Type B pancreatic cell (in vitro differentiated cells): ENCODE results near the gene EYS. TPM values are rescaled to one million over a fixed set of nuclear protein-coding genes. Genes with fewer than 3 reads are reported as not detected.

Experiments used
- DNase-seq: peaks from one replicate; pipeline ENCODE4 v3.0.0; 2021; ENCODE audit warnings: mixed read lengths; ENCODE audit not compliant: unreplicated experiment; ENCODE audit errors: extremely low spot score
- H3K27ac Mint-ChIP-seq: 2 replicates; pipeline ENCODE4 v1.8.0; 2021; ENCODE audit warnings: mild to moderate bottlenecking, mixed read lengths
- H3K27me3 Mint-ChIP-seq: 2 replicates; pipeline ENCODE4 v1.8.0; 2021; ENCODE audit warnings: mixed read lengths
- H3K36me3 Mint-ChIP-seq: 2 replicates; pipeline ENCODE4 v1.8.0; 2021; ENCODE audit warnings: mixed read lengths
- H3K4me1 Mint-ChIP-seq: one replicate; pipeline ENCODE4 v1.8.0; 2021; ENCODE audit warnings: mixed read lengths; ENCODE audit not compliant: unreplicated experiment
- H3K4me3 Mint-ChIP-seq: 2 replicates; pipeline ENCODE4 v1.8.0; 2021; ENCODE audit warnings: mild to moderate bottlenecking, mixed read lengths
- H3K9me3 Mint-ChIP-seq: 2 replicates; pipeline ENCODE4 v1.8.0; 2021; ENCODE audit warnings: mixed read lengths
- total RNA-seq: library from RNA; stranded (reverse); gene quantifications from 2 replicates; pipeline ENCODE4 v1.2.1, GENCODE V29; 2021; ENCODE audit warnings: low replicate concordance
- TF ChIP-seq, protein P1 (sequence below): fragments of 200-600 bp; sonication (generic); conservative IDR thresholded peaks from 2 replicates; pipeline ENCODE4 v1.5.0; 2021; ENCODE audit warnings: antibody characterized with exemption, mild to moderate bottlenecking

Gene EYS
- total RNA-seq, 1 donor from 2014 or later, result 1.5 TPM

DNA sequence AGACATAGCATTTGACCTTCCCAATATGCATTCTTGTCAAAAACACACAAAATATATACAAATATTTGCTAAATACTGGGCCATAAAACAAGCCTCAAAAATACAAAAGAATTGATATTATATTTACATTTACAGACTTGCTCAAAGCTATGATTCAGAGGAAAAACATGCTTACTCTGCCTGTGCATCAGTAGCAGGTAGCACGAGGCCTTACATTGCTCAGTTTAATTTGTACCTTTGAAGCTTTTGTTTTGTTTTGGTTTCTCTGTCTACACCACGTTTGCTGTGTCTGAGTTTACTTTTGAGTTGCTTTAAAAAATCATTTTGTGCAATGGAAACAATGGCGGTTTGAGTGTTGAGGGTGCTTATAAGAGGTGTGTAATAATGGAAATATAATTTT, 1972.1 kb downstream of the EYS start:
- no peaks in the 10 kb centered on the region for H3K27me3 Mint-ChIP-seq
- no peak overlapping the region for H3K27ac Mint-ChIP-seq
- TF ChIP-seq, protein P1, sequence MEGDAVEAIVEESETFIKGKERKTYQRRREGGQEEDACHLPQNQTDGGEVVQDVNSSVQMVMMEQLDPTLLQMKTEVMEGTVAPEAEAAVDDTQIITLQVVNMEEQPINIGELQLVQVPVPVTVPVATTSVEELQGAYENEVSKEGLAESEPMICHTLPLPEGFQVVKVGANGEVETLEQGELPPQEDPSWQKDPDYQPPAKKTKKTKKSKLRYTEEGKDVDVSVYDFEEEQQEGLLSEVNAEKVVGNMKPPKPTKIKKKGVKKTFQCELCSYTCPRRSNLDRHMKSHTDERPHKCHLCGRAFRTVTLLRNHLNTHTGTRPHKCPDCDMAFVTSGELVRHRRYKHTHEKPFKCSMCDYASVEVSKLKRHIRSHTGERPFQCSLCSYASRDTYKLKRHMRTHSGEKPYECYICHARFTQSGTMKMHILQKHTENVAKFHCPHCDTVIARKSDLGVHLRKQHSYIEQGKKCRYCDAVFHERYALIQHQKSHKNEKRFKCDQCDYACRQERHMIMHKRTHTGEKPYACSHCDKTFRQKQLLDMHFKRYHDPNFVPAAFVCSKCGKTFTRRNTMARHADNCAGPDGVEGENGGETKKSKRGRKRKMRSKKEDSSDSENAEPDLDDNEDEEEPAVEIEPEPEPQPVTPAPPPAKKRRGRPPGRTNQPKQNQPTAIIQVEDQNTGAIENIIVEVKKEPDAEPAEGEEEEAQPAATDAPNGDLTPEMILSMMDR, result no peak
- no peaks in the 10 kb centered on the region for H3K36me3 Mint-ChIP-seq
- peaks cover 7% of the 10 kb centered on the region for H3K9me3 Mint-ChIP-seq
- H3K4me3 Mint-ChIP-seq, result no peak overlapping the region
- no peak for DNase-seq
- no peaks in the 10 kb centered on the region for H3K4me1 Mint-ChIP-seq

DNA sequence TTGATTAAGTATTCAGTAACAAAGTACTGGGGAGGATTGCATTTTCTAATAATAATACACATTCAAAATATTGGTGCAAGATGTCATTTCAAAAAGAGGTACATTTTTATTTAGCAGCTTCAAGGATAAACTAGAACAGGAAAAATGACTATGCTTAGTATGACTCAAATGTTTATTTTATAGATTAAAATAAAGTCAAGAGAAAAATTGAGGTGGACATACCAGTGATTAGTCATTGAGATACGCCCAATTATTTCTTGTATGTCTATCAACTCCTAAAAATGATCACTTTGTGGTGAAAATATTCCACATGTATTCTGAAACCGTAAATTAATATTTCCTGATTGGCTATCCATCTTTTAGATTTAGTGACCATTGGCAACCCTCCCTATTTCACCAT, 1974.7 kb downstream of the EYS start:
- H3K9me3 Mint-ChIP-seq, result peaks cover 7% of the 10 kb centered on the region
- DNase-seq, result no peak
- H3K4me3 Mint-ChIP-seq, result no peak overlapping the region
- no peaks in the 10 kb centered on the region for H3K27me3 Mint-ChIP-seq
- no peaks in the 10 kb centered on the region for H3K4me1 Mint-ChIP-seq
- TF ChIP-seq, protein P1, result no peak
- no peak overlapping the region for H3K27ac Mint-ChIP-seq
- no peaks in the 10 kb centered on the region for H3K36me3 Mint-ChIP-seq

DNA sequence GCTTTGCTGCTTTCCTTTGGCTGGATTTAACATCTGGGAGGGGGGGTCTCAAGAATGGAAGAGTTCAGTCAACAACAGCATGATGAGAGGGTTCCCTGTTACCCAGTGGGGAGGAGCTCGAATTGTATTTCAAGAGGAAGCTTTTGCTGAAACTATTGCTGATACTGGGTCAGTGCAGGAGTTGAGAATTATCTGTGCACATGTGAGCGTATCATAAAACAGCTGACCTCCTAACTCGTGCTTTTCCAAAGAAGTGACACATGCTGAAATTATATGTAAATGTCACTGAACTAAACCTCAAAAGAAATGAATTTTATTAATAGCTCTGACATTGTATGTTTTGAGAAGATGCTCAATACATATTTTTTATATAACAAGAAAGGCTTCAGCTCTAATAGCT, 1975.1 kb downstream of the EYS start:
- DNase-seq, result no peak
- H3K27me3 Mint-ChIP-seq, result no peaks in the 10 kb centered on the region
- no peaks in the 10 kb centered on the region for H3K36me3 Mint-ChIP-seq
- peaks cover 7% of the 10 kb centered on the region for H3K9me3 Mint-ChIP-seq
- TF ChIP-seq, protein P1, result no peak
- no peak overlapping the region for H3K4me3 Mint-ChIP-seq
- H3K27ac Mint-ChIP-seq, result no peak overlapping the region
- H3K4me1 Mint-ChIP-seq, result no peaks in the 10 kb centered on the region

- Mint-ChIP-seq H3K9me3 (peaks cover 1% of the 10 kb centered on the region), H3K27me3 (no peaks in the 10 kb centered on the region), H3K4me1 (no peaks in the 10 kb centered on the region), H3K36me3 (no peaks in the 10 kb centered on the region), H3K4me3 (no peak overlapping the region), H3K27ac (no peak overlapping the region)
- DNase-seq, result no peak
- TF ChIP-seq, protein P1, result no peak
Observed at GRCh38 chr6:63730311-63730710, 1976.7 kb downstream of the EYS start.

DNA sequence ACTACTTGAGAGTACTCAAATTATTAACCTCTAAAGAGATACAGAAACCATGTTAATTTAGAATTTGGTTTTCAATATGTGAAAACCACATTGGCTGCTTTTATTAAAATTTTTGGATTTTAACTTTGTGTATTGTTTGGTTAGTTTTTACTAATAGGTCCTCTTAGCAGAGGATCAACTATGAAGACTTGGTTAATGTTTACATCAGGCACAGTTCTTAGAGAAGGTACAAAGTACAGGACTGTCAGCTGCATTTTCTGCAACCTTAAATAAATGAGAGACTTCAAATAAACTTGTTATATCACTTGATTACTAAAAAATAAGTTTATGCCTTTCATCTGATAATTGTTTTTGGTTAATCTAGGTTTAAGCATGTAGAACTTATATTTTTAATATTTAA, 1982.3 kb downstream of the EYS start:
- H3K4me3 Mint-ChIP-seq, result no peak overlapping the region
- no peaks in the 10 kb centered on the region for H3K36me3 Mint-ChIP-seq
- TF ChIP-seq, protein P1, result no peak
- no peaks in the 10 kb centered on the region for H3K27me3 Mint-ChIP-seq
- no peaks in the 10 kb centered on the region for H3K9me3 Mint-ChIP-seq
- DNase-seq, result no peak
- H3K4me1 Mint-ChIP-seq, result no peaks in the 10 kb centered on the region
- H3K27ac Mint-ChIP-seq, result no peak overlapping the region

DNA sequence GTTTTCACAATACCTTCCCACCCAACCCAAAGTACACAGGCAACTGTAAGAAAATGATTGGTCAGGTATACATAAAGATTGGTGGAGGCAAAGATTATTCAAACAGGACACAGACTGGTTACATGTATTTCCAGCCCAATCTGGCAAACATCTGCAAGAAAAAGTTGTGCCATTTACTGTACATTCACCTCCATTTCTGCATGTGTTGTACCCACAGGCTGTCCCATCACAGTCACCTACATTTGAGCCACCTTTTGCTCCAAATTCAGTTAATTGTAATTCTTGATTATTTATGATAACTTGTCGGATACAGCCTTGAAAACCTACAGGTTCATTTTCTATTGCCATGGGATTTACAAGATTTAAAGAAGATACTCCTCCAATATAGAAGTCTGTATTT, 1985.8 kb downstream of the EYS start:
- H3K4me1 Mint-ChIP-seq, result no peaks in the 10 kb centered on the region
- H3K4me3 Mint-ChIP-seq, result no peak overlapping the region
- TF ChIP-seq, protein P1, result no peak
- no peaks in the 10 kb centered on the region for H3K36me3 Mint-ChIP-seq
- no peaks in the 10 kb centered on the region for H3K27me3 Mint-ChIP-seq
- H3K27ac Mint-ChIP-seq, result no peak overlapping the region
- no peak for DNase-seq
- no peaks in the 10 kb centered on the region for H3K9me3 Mint-ChIP-seq
